SH-SY5Y (cell line): Measurements from ENCODE around the gene HLA-DQA2.

Experiments used
- GATA2 ChIP-seq: IDR thresholded peaks from 2 replicates; pipeline ENCODE4 v1.6.1; 2011; ENCODE audit warnings: mild to moderate bottlenecking, low read depth, low read length
- GATA3 ChIP-seq: IDR thresholded peaks from 2 replicates; pipeline ENCODE4 v1.6.1; 2011; ENCODE audit warnings: low read depth, mild to moderate bottlenecking, low read length, moderate library complexity

The HLA-DQA2 gene

DNA sequence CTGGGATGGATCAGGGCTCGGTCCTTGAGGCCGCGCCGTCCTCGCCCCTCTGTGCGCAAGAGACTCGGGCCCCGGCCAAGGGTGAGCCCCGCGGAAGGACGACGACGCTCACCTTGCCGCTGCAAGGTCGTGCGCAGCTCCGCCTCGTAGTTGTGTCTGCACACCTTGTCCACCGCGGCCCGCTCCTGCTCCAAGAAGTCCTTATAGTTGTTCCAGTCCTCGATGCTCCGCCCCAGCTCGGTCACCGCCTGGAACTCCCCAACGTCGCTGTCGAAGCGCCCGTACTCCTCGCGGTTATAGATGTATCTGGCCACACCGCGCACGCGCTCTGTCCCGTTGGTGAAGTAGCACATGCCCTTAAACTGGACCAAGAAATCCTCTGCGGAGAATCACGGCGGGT, 20.4 kb downstream of the HLA-DQA2 start:
- TF ChIP-seq GATA2 (no peak), GATA3 (no peak)

DNA sequence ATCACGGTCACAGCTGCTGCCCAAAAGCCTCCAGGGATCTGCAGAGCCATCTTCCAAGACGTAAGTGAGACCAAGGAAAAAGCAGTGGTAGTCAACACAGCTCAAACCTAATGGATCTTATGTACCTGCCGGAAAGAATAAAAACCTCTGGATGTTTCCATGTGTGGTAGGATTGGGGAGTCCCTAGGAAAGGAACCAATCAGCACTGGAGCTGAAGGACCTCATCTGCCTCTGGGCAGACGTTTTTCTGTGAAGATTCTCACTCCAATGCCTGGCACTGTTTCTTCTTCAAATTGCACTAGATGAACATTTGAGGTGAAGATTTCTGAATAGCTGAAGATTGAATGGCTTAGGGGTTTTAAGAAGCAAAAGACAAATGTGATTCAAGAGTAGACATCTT, 22.2 kb downstream of the HLA-DQA2 start, which contains the start of gene HLA-DQB2:
Gene HLA-DQB2 (minus strand): TSS at position 112 of the 400 bp plus-strand sequence. CDS start 62 bp downstream, at position 50.
- TF ChIP-seq GATA2 (no peak), GATA3 (no peak)

DNA sequence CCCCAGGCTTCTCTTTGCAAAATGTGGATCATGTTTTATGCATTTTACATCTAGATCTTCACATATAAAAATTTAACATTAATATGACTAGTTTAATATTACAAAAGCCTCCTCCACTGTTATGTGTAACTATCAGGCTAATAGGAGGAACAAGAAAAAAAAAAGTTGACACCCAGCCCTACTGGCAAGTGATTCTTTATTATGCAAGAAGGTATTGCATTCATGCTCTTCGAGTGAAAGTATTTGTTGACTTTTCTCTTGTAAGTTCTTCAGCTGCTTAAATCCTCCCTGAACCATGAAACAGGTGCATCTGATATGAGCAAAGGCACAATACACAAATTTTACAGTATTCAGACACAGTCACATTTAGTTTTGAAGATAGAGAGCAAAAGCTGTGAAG, 22.9 kb downstream of the HLA-DQA2 start:
- no peak for TF ChIP-seq GATA3
- no peak for TF ChIP-seq GATA2

DNA sequence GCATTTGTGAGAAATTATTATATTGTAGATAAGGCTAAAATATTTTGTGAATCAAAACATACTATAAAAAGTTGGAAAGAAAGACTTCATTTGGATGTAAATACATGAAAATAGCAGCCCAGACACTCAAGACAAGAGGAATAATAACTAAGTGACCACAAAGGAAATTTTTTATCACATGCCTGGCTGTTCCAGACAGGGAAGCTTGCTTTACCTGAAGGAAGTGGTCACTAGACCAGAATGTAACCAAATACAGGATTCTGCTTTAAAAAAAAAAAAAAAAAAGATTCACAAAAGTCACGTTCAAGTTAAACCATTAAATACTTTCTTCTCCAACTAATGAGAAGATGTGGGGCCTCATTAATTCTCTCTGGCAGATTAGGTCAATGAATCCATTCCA, 31.5 kb downstream of the HLA-DQA2 start:
- TF ChIP-seq GATA3 (no peak), GATA2 (no peak)

DNA sequence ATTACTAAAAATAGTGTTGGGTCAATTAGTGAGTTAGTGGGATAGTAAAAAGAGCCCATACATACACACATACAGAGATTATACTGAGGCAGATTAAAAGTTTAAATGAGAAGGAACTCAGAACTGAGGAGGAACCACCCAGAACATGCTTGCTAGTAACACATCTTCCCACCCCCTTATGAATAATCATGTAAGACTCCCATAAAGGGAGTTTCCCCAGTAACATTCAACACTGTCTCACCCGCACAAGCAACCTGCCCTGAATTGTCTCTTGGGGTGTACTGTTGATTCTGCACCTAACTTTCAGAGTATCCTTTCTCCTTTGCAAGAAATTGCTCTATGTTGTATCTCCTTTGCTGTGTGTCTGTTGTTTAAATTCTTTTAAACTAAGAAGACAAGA, 33.2 kb downstream of the HLA-DQA2 start:
- no peak for TF ChIP-seq GATA2
- TF ChIP-seq GATA3: no peak

DNA sequence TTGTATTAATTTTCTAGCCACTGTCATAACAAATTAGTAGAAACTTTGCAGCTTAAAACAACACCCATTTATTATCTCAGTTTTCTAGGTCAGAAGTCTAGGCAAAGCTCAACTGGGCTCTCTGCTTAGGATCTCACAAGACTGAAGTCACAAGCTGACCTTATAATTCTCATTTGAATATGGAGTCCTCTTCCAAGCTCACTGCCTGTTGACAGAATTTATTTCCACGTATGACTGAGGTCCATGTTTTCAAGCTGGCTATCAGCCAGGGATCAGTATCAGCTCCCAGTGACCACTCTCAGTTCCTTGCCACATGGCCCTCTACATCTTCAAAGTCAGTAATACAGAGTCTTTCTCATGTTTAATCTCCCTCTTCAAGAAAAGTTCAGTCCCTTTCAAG, 33.9 kb downstream of the HLA-DQA2 start:
- TF ChIP-seq GATA2: no peak
- no peak for TF ChIP-seq GATA3

DNA sequence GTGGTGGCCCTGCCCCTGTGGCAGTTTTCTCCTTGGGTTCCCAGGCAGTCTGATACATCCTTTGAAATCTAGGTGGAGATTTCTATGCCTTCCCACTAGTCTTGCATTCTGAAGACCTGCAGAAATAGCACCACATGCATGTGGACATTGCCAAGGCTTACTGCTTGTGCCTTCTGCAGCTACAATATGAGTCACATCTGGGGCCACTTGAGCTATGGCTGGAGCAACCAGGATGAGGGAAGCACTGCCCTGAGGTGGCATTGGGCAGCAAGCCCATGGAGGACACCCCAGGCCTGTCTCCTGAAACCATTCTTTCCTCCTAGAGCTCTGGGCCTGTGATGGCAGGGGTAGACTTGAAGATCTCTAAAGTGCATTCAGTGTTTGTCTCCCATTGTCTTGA, 37.8 kb downstream of the HLA-DQA2 start:
- no peak for TF ChIP-seq GATA3
- no peak for TF ChIP-seq GATA2

DNA sequence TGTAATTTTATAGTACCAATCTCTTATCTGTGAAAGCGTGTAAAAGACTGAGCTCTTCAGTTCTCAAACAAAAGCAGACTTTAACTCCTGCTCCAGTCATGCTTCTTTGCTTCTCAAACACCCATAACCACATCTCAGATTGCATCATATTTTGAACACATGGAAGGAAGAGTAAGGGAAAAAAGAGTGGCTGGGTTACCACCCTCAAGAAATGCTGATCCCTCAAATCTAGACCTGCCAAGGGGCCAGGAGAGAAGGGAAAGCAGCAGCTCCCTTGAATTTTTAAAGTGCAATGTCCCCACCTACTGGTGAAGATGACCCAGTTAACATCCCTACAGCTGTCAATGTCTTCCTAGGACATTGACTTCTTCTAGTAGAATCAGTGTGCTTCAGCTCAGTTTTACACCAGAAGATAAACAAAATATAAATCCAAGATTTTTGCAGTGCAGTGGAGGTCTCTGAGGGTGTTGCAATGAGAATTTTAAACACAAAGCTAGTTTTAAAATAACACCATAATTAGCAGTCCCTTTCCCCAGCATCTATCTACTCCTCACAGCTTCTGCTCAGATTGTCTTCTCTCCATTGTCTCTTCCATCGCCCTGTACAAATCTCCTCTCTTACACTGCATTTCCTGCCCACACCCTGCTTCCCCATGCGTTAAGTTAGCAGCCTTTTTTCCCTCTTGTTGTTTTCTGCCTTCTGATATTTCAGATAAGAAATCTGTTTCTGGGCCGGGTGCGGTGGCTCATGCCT, 44.8 kb downstream of the HLA-DQA2 start:
- TF ChIP-seq GATA2 (no peak), GATA3 (no peak)

DNA sequence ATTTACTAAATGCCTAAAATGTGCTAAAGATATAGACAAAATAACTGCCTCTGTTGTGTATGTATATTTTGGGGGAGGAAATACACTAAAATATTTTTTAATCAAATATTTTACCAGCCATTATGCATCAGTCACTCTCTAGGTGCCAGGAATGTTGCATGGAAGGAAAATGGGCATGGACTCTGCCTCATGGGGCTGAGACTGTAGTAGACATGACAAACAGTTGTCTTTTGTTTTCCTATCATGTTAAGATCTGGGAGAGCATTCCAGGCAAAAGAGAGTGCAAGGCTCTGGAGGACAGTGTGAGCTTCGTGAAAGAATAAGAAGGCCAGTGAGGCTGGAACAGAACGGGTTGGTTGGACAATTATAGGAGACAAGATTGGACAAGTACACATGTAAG, 49.1 kb downstream of the HLA-DQA2 start:
- TF ChIP-seq GATA2: no peak
- no peak for TF ChIP-seq GATA3

DNA sequence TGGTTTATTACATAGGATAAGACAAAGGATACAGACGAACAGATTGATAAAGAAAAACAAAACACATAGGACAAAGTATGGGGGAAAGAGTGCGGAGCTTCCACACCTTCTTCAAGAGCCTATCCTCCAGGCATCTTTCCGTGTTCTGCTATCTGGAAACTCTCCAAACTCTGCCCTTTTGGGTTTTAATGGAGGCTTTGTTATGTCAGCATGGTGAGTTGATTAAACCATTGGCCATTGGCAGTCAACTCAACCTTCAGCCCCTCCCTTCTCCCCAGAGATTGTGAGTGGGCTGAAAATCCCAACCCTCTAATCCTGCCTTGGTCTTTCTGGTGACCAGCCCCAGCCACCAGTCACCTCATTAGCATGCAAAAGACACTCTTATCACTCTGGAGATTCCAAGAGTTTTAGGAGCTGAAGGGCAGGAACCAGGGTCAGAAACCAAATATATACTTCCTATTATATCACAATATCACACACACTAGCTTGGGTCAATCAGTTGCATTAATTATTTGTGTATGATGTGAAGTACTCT, 51.8 kb downstream of the HLA-DQA2 start:
- TF ChIP-seq GATA3 (no peak), GATA2 (no peak)

DNA sequence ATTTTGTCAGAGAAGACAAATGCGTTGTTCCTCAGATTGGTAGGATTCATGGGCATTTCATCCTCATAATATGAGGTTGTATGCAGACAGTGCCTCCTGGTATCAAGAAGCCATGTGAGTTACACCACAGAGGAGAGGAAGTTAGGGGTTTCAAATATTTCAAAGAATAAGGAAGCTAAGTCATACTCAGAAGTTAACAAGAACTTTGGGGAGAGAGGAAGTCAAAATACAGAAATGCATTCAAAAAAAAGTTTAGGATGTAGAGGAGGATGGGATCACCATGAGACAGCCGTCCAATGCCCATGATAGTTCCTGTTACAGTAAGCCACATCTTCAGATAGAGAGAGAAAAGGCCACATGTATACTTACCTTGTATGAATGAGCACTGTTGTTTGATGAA, 53.3 kb downstream of the HLA-DQA2 start:
- TF ChIP-seq GATA3: no peak
- no peak for TF ChIP-seq GATA2
